Osteoblast (primary cell): Measurements from ENCODE around the gene CACHD1. TPM values are rescaled to one million over a fixed set of nuclear protein-coding genes. Genes with fewer than 3 reads are reported as not detected.
A peak's percentile ranks its signal among the peaks of the same experiment; 100 is the strongest.

Experiments used
- DNase-seq: peaks from one replicate; pipeline ENCODE4 v3.0.0; 2011; ENCODE audit warnings: low spot score, mixed read lengths; ENCODE audit not compliant: insufficient read length; ENCODE audit errors: missing footprints
- H2AFZ ChIP-seq: 2 replicates; pipeline ENCODE4 v1.6.0; 2011; ENCODE audit warnings: mild to moderate bottlenecking, low read length
- H3K27ac ChIP-seq: 2 replicates; pipeline ENCODE4 v1.5.1; 2011; ENCODE audit warnings: mild to moderate bottlenecking, low read depth, low read length, moderate library complexity
- H3K27me3 ChIP-seq: 2 replicates; pipeline ENCODE4 v1.6.0; 2012; ENCODE audit warnings: mild to moderate bottlenecking, control low read depth, inconsistent platforms, low read length, moderate library complexity; ENCODE audit not compliant: insufficient read depth
- H3K36me3 ChIP-seq: 2 replicates; pipeline ENCODE4 v1.5.1; 2011; ENCODE audit warnings: mild to moderate bottlenecking, low read length, control low read depth, moderate library complexity; ENCODE audit not compliant: insufficient read depth
- H3K4me1 ChIP-seq: 2 replicates; pipeline ENCODE4 v1.5.1; 2011; ENCODE audit warnings: mild to moderate bottlenecking, low read length, control low read depth, moderate library complexity; ENCODE audit not compliant: insufficient read depth
- H3K4me2 ChIP-seq: 2 replicates; pipeline ENCODE4 v1.6.0; 2011; ENCODE audit warnings: mild to moderate bottlenecking, low read length; ENCODE audit not compliant: insufficient read depth
- H3K4me3 ChIP-seq: fragments of 200-600 bp; sonication (generic); 3 replicates; pipeline ENCODE4 v1.5.1; 2012; ENCODE audit warnings: mild to moderate bottlenecking, low read length, inconsistent platforms; ENCODE audit not compliant: insufficient read depth
- H3K79me2 ChIP-seq: 2 replicates; pipeline ENCODE4 v1.6.0; 2012; ENCODE audit warnings: mild to moderate bottlenecking, low read length, control low read depth, inconsistent platforms; ENCODE audit not compliant: insufficient read depth
- H3K9me3 ChIP-seq: 2 replicates; pipeline ENCODE4 v1.5.1; 2011; ENCODE audit warnings: low read depth, low read length, control low read depth
- H4K20me1 ChIP-seq: 2 replicates; pipeline ENCODE4 v1.6.0; 2012; ENCODE audit warnings: mild to moderate bottlenecking, low read length, control low read depth; ENCODE audit not compliant: insufficient read depth
- total RNA-seq: library from RNA; depleted of rRNA; stranded (reverse); fragments of >200 nt; gene quantifications from 2 replicates; pipeline ENCODE4 v1.2.3, GENCODE V29; 2012
- TF ChIP-seq, protein P1 (sequence below): IDR thresholded peaks from 2 replicates; pipeline ENCODE4 v1.5.1; 2011; ENCODE audit warnings: mild to moderate bottlenecking, low read depth, low read length, moderate library complexity; ENCODE audit errors: extremely low read depth

CACHD1 gene
- total RNA-seq, 1 donor: 5.1 TPM

GRCh38 chr1:64487061-64487460 is 17.1 kb downstream of the CACHD1 start:
- no peaks in the 10 kb centered on the region for H3K9me3 ChIP-seq
- H3K27me3 ChIP-seq: peaks cover 3% of the 10 kb centered on the region
- H3K4me3 ChIP-seq: no peak overlapping the region
- no peak overlapping the region for H3K4me2 ChIP-seq
- no peaks in the 10 kb centered on the region for H3K36me3 ChIP-seq
- no peaks in the 10 kb centered on the region for H3K79me2 ChIP-seq
- TF ChIP-seq, protein P1, sequence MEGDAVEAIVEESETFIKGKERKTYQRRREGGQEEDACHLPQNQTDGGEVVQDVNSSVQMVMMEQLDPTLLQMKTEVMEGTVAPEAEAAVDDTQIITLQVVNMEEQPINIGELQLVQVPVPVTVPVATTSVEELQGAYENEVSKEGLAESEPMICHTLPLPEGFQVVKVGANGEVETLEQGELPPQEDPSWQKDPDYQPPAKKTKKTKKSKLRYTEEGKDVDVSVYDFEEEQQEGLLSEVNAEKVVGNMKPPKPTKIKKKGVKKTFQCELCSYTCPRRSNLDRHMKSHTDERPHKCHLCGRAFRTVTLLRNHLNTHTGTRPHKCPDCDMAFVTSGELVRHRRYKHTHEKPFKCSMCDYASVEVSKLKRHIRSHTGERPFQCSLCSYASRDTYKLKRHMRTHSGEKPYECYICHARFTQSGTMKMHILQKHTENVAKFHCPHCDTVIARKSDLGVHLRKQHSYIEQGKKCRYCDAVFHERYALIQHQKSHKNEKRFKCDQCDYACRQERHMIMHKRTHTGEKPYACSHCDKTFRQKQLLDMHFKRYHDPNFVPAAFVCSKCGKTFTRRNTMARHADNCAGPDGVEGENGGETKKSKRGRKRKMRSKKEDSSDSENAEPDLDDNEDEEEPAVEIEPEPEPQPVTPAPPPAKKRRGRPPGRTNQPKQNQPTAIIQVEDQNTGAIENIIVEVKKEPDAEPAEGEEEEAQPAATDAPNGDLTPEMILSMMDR: peak; percentile 13
- H4K20me1 ChIP-seq: peaks cover 3% of the 10 kb centered on the region
- no peaks in the 10 kb centered on the region for H3K4me1 ChIP-seq
- H2AFZ ChIP-seq: no peak overlapping the region
- no peak overlapping the region for H3K27ac ChIP-seq
- DNase-seq: no peak

GRCh38 chr1:64488862-64489261 is 18.9 kb downstream of the CACHD1 start:
- Histone ChIP-seq H3K4me2 (no peak overlapping the region), H4K20me1 (peaks cover 3% of the 10 kb centered on the region), H2AFZ (no peak overlapping the region), H3K4me1 (no peaks in the 10 kb centered on the region), H3K36me3 (no peaks in the 10 kb centered on the region), H3K27ac (no peak overlapping the region), H3K79me2 (no peaks in the 10 kb centered on the region), H3K9me3 (no peaks in the 10 kb centered on the region), H3K27me3 (peaks cover 3% of the 10 kb centered on the region), H3K4me3 (no peak overlapping the region)
- DNase-seq: no peak
- TF ChIP-seq, protein P1: no peak

- TF ChIP-seq, protein P1: no peak
- Histone ChIP-seq H3K9me3 (no peaks in the 10 kb centered on the region), H3K36me3 (no peaks in the 10 kb centered on the region), H3K4me3 (no peak overlapping the region), H3K27ac (no peak overlapping the region), H4K20me1 (peaks cover 3% of the 10 kb centered on the region), H3K79me2 (no peaks in the 10 kb centered on the region), H2AFZ (no peak overlapping the region), H3K4me1 (no peaks in the 10 kb centered on the region), H3K27me3 (peaks cover 3% of the 10 kb centered on the region), H3K4me2 (no peak overlapping the region)
- DNase-seq: no peak
Measured at GRCh38 chr1:64489707-64490106, 19.8 kb downstream of the CACHD1 start.

DNA sequence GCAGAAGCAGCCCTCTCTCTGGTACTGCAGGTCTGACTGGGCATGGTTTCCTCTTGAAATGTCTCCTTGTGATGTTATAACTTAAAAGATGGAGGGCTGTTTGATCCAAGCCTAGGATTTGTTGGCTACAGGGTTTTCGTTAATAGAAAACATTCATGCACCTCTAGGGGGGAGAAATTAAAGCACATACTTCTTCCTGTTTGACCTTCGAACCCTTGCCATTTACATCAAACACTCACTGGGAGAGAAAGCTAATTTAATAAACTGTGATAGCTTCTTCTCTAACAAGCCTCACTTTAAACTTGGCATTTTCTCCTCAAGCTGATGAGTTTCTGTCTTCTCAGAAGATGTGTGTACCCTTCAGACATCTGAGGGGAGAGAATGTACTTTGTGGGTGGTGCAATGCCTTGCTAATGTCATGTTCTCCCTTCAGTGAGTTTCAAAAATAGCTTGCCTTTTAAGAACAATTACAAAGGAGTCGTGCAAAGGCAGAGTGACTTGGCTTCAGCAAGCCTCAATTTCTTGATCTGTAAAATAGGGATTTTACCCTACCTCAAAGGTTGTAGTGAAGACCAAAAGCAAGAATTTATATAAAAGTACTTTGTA is 20.4 kb downstream of the CACHD1 start:
- TF ChIP-seq, protein P1: no peak

More for the DNA sequence above, 20.4 kb downstream of the CACHD1 start:
- H3K36me3 ChIP-seq: no peaks in the 10 kb centered on the region
- no peak overlapping the region for H3K4me3 ChIP-seq
- peaks cover 3% of the 10 kb centered on the region for H3K27me3 ChIP-seq
- no peak overlapping the region for H3K4me2 ChIP-seq
- H3K27ac ChIP-seq: no peak overlapping the region
- no peaks in the 10 kb centered on the region for H3K79me2 ChIP-seq
- no peaks in the 10 kb centered on the region for H3K9me3 ChIP-seq
- H4K20me1 ChIP-seq: peaks cover 3% of the 10 kb centered on the region
- no peak for DNase-seq
- no peaks in the 10 kb centered on the region for H3K4me1 ChIP-seq
- H2AFZ ChIP-seq: no peak overlapping the region
